Kidney (tissue), 14 donors: Measurements from ENCODE around the gene HNF1A. TPM values are rescaled to one million over a fixed set of nuclear protein-coding genes. Genes with fewer than 3 reads are reported as not detected.

Experiments
- DNase-seq, 5 donors: peaks; one replicate each; pipeline ENCODE4 v3.0.0-alpha.2; 2013 to 2020
- FAIRE-seq: peaks from 2 replicates; lab custom pipeline; 2012; peaks lifted over from hg19 to GRCh38; lab: Jason Lieb, UNC
- H3K27ac ChIP-seq, 2 donors: one replicate each; pipeline ENCODE4 v1.7.0; 2013; ENCODE audit warnings: low read depth in 2 of 2, low read length in 2 of 2, inconsistent platforms in 1 of 2
- H3K27me3 ChIP-seq: one replicate; pipeline ENCODE4 v1.7.1; 2013; ENCODE audit warnings: low read length, inconsistent platforms; ENCODE audit not compliant: control insufficient read depth, insufficient read depth
- H3K36me3 ChIP-seq, 3 donors: one replicate each; pipeline versions ENCODE4 v1.7.0 to v1.7.1; 2013; ENCODE audit warnings: low read length in 3 of 3, control low read depth in 1 of 3, inconsistent platforms in 1 of 3; ENCODE audit not compliant: insufficient read depth in 3 of 3, control insufficient read depth in 2 of 3
- H3K4me1 ChIP-seq, 3 donors: one replicate each; pipeline versions ENCODE4 v1.7.0 to v1.7.1; 2013; ENCODE audit warnings: low read length in 3 of 3, inconsistent platforms in 1 of 3, low read depth in 1 of 3; ENCODE audit not compliant: control insufficient read depth in 2 of 3, insufficient read depth in 2 of 3
- H3K4me3 ChIP-seq, 3 donors: one replicate each; pipeline versions ENCODE4 v1.7.0 to v1.8.1; 2013; ENCODE audit warnings: low read length in 3 of 3, control low read depth in 1 of 3, inconsistent platforms in 1 of 3
- H3K9ac ChIP-seq, 3 donors: one replicate each; pipeline versions ENCODE4 v1.7.0 to v1.7.1; 2013; ENCODE audit warnings: low read length in 3 of 3, control low read depth in 1 of 3, inconsistent platforms in 1 of 3
- H3K9me3 ChIP-seq, 3 donors: one replicate each; pipeline versions ENCODE4 v1.7.0 to v1.7.1; 2013; ENCODE audit warnings: low read length in 3 of 3, control low read depth in 1 of 3, inconsistent platforms in 1 of 3; ENCODE audit not compliant: control insufficient read depth in 2 of 3, insufficient read depth in 1 of 3
- CTCF ChIP-seq: IDR thresholded peaks from 3 replicates; pipeline ENCODE4 v1.5.1; 2012; ENCODE audit warnings: mild to moderate bottlenecking, moderate library complexity, borderline replicate concordance; ENCODE audit not compliant: insufficient read depth; ENCODE audit errors: extremely low read depth
- intact Hi-C: fragments of 100-400 bp; cut with DNase I; formaldehyde crosslinking; loops from one replicate; pipeline ENCODE4 v1.11.1; 2022
- polyA plus RNA-seq: library from polyadenylated mRNA; stranded (reverse); fragments of 350-450 nt; fragmentation: Illumina TruSeq; extraction: RNeasy Lipid Tissue Mini Kit (QIAGEN cat#74804); gene quantifications from one replicate; pipeline ENCODE4 v1.2.3, GENCODE V29; 2014; ENCODE audit warnings: low read depth, low replicate concordance; ENCODE audit not compliant: insufficient read depth
- total RNA-seq: library from RNA; stranded (reverse); fragmentation: NEBNext Ultra II Directional; extraction: Animal tissue kit (Norgen Biotek cat#: 25700); gene quantifications from one replicate; pipeline ENCODE4 v1.2.1, GENCODE V29; 2021
- donor health status: control.
- donor health status: control.
- donor health status: control.
- donor health status: control.
- donor health status: control.
- donor health status: DM: yes; HTN: yes; CAD: no.
- donor health status: Normal renal cell carcinoma (clear cell type).

The HNF1A gene
- total and polyA plus RNA-seq, 2 donors from 2014 or later: 6.7 to 32.4 TPM

- Histone ChIP-seq H3K27ac (no peak overlapping the region), H3K9me3 (no peaks in the 10 kb centered on the region), H3K36me3 (peaks cover 2 to 19% (median 17%) of the 10 kb centered on the region in 3 donors), H3K4me1 (no peaks in the 10 kb centered on the region), H3K27me3 (no peaks in the 10 kb centered on the region), H3K9ac (no peak overlapping the region), H3K4me3 (no peak overlapping the region)
- intact Hi-C loops: no loop called here
- no peak for TF ChIP-seq CTCF
- DNase-seq: no peak
- FAIRE-seq: no peak
Measured at GRCh38 chr12:120990487-120991055, 12.2 kb downstream of the HNF1A start.

- no peaks in the 10 kb centered on the region for H3K4me1 ChIP-seq
- no peak for FAIRE-seq
Measured at GRCh38 chr12:120991965-120992364, 13.6 kb downstream of the HNF1A start.

GRCh38 chr12:120992989-120993388 is 14.6 kb downstream of the HNF1A start:
- no peak for TF ChIP-seq CTCF
- H3K4me1 ChIP-seq: no peaks in the 10 kb centered on the region
- no peak overlapping the region for H3K27ac ChIP-seq
- no peak overlapping the region for H3K9ac ChIP-seq
- FAIRE-seq (no peak), DNase-seq (no peak)
- H3K9me3 ChIP-seq: no peaks in the 10 kb centered on the region
- H3K36me3 ChIP-seq: peaks cover 2 to 30% (median 19%) of the 10 kb centered on the region in 3 donors
- H3K4me3 ChIP-seq: no peak overlapping the region
- intact Hi-C loops: no loop called here
- no peaks in the 10 kb centered on the region for H3K27me3 ChIP-seq

More at GRCh38 chr12:120991965-120992364, 13.6 kb downstream of the HNF1A start:
- Histone ChIP-seq H3K9ac (no peak overlapping the region), H3K27ac (no peak overlapping the region), H3K9me3 (no peaks in the 10 kb centered on the region), H3K27me3 (no peaks in the 10 kb centered on the region), H3K36me3 (peaks cover 2 to 30% (median 19%) of the 10 kb centered on the region in 3 donors), H3K4me3 (no peak overlapping the region)
- no peak for DNase-seq
- intact Hi-C loops: no loop called here
- TF ChIP-seq CTCF: no peak
